ENCODE measurements around the gene SCAANT1.

SCAANT1 gene

GRCh38 chr3:63934041-63934866, 22.1 kb upstream of the SCAANT1 start:
- no peak for DNase-seq (ENCODE audit: low spot score)

GRCh38 chr3:63933459-63933858, 21.3 kb upstream of the SCAANT1 start:
- peak; percentile 16 for DNase-seq (ENCODE audit: low spot score)

- DNase-seq (ENCODE audit: low spot score): no peak
Observed at GRCh38 chr3:63932509-63933212, 20.5 kb upstream of the SCAANT1 start.

GRCh38 chr3:63931290-63931689, 19.1 kb upstream of the SCAANT1 start:
- DNase-seq (ENCODE audit: low spot score): no peak

- DNase-seq (ENCODE audit: low spot score): peak; percentile 62
Observed at GRCh38 chr3:63927422-63928280, 15.5 kb upstream of the SCAANT1 start.

- no peak for DNase-seq (ENCODE audit: low spot score)
Observed at GRCh38 chr3:63926309-63926708, 14.1 kb upstream of the SCAANT1 start.

- no peak for DNase-seq (ENCODE audit: low spot score)
Observed at GRCh38 chr3:63922491-63923199, 10.5 kb upstream of the SCAANT1 start.

GRCh38 chr3:63921741-63922482, 9.7 kb upstream of the SCAANT1 start:
- peak; percentile 47 for DNase-seq (ENCODE audit: low spot score)

GRCh38 chr3:63920001-63920400, 7.8 kb upstream of the SCAANT1 start:
- DNase-seq (ENCODE audit: low spot score): no peak

- DNase-seq (ENCODE audit: low spot score): no peak
Observed at GRCh38 chr3:63918321-63918720, 6.1 kb upstream of the SCAANT1 start.

GRCh38 chr3:63914312-63914711, 2.1 kb upstream of the SCAANT1 start:
- no peak for DNase-seq (ENCODE audit: low spot score)

GRCh38 chr3:63912768-63913588, 795 bp upstream of the SCAANT1 start:
- peak; percentile 48 for DNase-seq (ENCODE audit: low spot score)

- no peak for DNase-seq (ENCODE audit: low spot score)
Observed at GRCh38 chr3:63911509-63911872, 692 bp downstream of the SCAANT1 start.

GRCh38 chr3:63910891-63911290, 1.3 kb downstream of the SCAANT1 start:
- peak; percentile 18 for DNase-seq (ENCODE audit: low spot score)

- no peak for DNase-seq (ENCODE audit: low spot score)
Observed at GRCh38 chr3:63910001-63910400, 2.2 kb downstream of the SCAANT1 start.

- no peak for DNase-seq (ENCODE audit: low spot score)
Observed at GRCh38 chr3:63909431-63909830, 2.8 kb downstream of the SCAANT1 start.

- no peak for DNase-seq (ENCODE audit: low spot score)
Observed at GRCh38 chr3:63908776-63909175, 3.4 kb downstream of the SCAANT1 start.

GRCh38 chr3:63908081-63908736, 4.0 kb downstream of the SCAANT1 start:
- DNase-seq (ENCODE audit: low spot score): no peak

GRCh38 chr3:63905731-63906620, 6.2 kb downstream of the SCAANT1 start:
- DNase-seq (ENCODE audit: low spot score): no peak
